Activated T-cell treated with anti-CD3 and anti-CD28 coated beads for 4 hours (primary cell): Measurements from ENCODE around the gene HAUS5.
"Not testable (repeated sequence)": the region's sequence is repeated elsewhere in the genome, so short reads cannot be mapped to it uniquely, and the experiment has no call there.

Experiments
- DNase-seq: peaks from one replicate; pipeline ENCODE4 v3.0.0-alpha.2; 2020

The HAUS5 gene

GRCh38 chr19:35644206-35644986 is 31.9 kb downstream of the HAUS5 start:
- peak; percentile 85 for DNase-seq

GRCh38 chr19:35644987-35645679 is 32.6 kb downstream of the HAUS5 start:
- DNase-seq = peak; percentile 77

GRCh38 chr19:35645680-35646511 is 33.4 kb downstream of the HAUS5 start:
- DNase-seq = no peak

- peak; percentile 84 for DNase-seq
These were observed 35.8 kb downstream of the HAUS5 start, which contains the start of gene COX6B1 for GRCh38 chr19:35648017-35648961. Gene COX6B1, plus strand, starts transcription at chr19:35648323. Its CDS starts 2,921 bp downstream, at chr19:35651244.

GRCh38 chr19:35650581-35650980 is 38.0 kb downstream of the HAUS5 start:
- DNase-seq = no peak

- not testable (repeated sequence) for DNase-seq
These were observed 42.3 kb downstream of the HAUS5 start for GRCh38 chr19:35654828-35655227.

GRCh38 chr19:35655600-35655999 is 43.1 kb downstream of the HAUS5 start:
- DNase-seq = no peak

- no peak for DNase-seq
These were observed 44.2 kb downstream of the HAUS5 start for GRCh38 chr19:35656700-35657099.

- DNase-seq = no peak
These were observed 45.6 kb downstream of the HAUS5 start for GRCh38 chr19:35657904-35658700.

- no peak for DNase-seq
These were observed 49.4 kb downstream of the HAUS5 start for GRCh38 chr19:35661995-35662340.

GRCh38 chr19:35663981-35664380 is 51.4 kb downstream of the HAUS5 start:
- no peak for DNase-seq

- no peak for DNase-seq
These were observed 52.6 kb downstream of the HAUS5 start for GRCh38 chr19:35665157-35665556.

- DNase-seq = no peak
These were observed 53.1 kb downstream of the HAUS5 start for GRCh38 chr19:35665604-35666003.

GRCh38 chr19:35666251-35666913 is 53.8 kb downstream of the HAUS5 start, which contains the start of gene UPK1A:
Gene UPK1A, plus strand, starts transcription at chr19:35666517. Its CDS starts 296 bp downstream, at chr19:35666813.
- DNase-seq = no peak

GRCh38 chr19:35669566-35669965 is 57.0 kb downstream of the HAUS5 start:
- DNase-seq = no peak

- DNase-seq = no peak
These were observed 57.4 kb downstream of the HAUS5 start for GRCh38 chr19:35669974-35670373.

- no peak for DNase-seq
These were observed 58.2 kb downstream of the HAUS5 start for GRCh38 chr19:35670686-35671085.

- no peak for DNase-seq
These were observed 59.3 kb downstream of the HAUS5 start for GRCh38 chr19:35671818-35672217.

- DNase-seq = peak; percentile 21
These were observed 60.7 kb downstream of the HAUS5 start for GRCh38 chr19:35673121-35673804.
